Tibial artery (tissue), 4 donors: Measurements from ENCODE around the gene MDFIC.

Source experiments
- DNase-seq, 2 donors: peaks; one replicate each; pipeline ENCODE4 v3.0.0-alpha.2; 2019
- H3K27ac ChIP-seq, 2 donors: fragments of 200-600 bp; sonication (generic) in 1 of 2; 1 replicate in 1 of 2; 2 replicates in 1 of 2; pipeline ENCODE4 v1.5.1; 2018 to 2019; ENCODE audit warnings: mild to moderate bottlenecking in 1 of 2
- H3K27me3 ChIP-seq, 2 donors: fragments of 200-600 bp; sonication (generic) in 1 of 2; one replicate each; pipeline versions ENCODE4 v1.5.1 to v1.6.0; 2016 to 2019
- H3K36me3 ChIP-seq, 3 donors: fragments of 200-600 bp; sonication (generic) in 2 of 3; one replicate each; pipeline ENCODE4 v1.5.1; 2016 to 2019; ENCODE audit warnings: mild to moderate bottlenecking in 2 of 3
- H3K4me1 ChIP-seq, 4 donors: fragments of 200-600 bp; sonication (generic) in 2 of 4; 1 replicate in 3 of 4; 2 replicates in 1 of 4; pipeline ENCODE4 v1.5.1; 2016 to 2019
- H3K4me3 ChIP-seq, 2 donors: fragments of 200-600 bp; sonication (generic) in 1 of 2; 1 replicate in 1 of 2; 2 replicates in 1 of 2; pipeline ENCODE4 v1.5.1; 2018 to 2019; ENCODE audit warnings: mild to moderate bottlenecking in 2 of 2
- H3K9me3 ChIP-seq, 3 donors: fragments of 200-600 bp; sonication (generic) in 1 of 3; one replicate each; pipeline ENCODE4 v1.5.1; 2016 to 2019
- intact Hi-C: fragments of 100-400 bp; cut with DNase I; formaldehyde crosslinking; loops from one replicate; pipeline ENCODE4 v1.15.0; 2023; ENCODE audit warnings: low total_unique reads
- TF ChIP-seq, protein P1 (sequence below), 2 experiments: fragments of 200-600 bp in 1 of 2; fragments of 450-650 bp in 1 of 2; IDR thresholded peaks; one replicate each; pipeline ENCODE4 v1.5.1; 2017 to 2019; ENCODE audit warnings: antibody characterized with exemption in 2 of 2, mild to moderate bottlenecking in 1 of 2, moderate library complexity in 1 of 2

Gene MDFIC

GRCh38 chr7:114939484-114940097 is 17.7 kb downstream of the MDFIC start:
- Histone ChIP-seq H3K4me3 (no peak overlapping the region), H3K36me3 (no peaks in the 10 kb centered on the region), H3K4me1 (peaks cover 0 to 17% (median 6%) of the 10 kb centered on the region in 4 donors), H3K27ac (no peak overlapping the region), H3K9me3 (no peaks in the 10 kb centered on the region), H3K27me3 (no peaks in the 10 kb centered on the region)
- no peak for DNase-seq
- intact Hi-C loops: no loop called here
- TF ChIP-seq, protein P1, sequence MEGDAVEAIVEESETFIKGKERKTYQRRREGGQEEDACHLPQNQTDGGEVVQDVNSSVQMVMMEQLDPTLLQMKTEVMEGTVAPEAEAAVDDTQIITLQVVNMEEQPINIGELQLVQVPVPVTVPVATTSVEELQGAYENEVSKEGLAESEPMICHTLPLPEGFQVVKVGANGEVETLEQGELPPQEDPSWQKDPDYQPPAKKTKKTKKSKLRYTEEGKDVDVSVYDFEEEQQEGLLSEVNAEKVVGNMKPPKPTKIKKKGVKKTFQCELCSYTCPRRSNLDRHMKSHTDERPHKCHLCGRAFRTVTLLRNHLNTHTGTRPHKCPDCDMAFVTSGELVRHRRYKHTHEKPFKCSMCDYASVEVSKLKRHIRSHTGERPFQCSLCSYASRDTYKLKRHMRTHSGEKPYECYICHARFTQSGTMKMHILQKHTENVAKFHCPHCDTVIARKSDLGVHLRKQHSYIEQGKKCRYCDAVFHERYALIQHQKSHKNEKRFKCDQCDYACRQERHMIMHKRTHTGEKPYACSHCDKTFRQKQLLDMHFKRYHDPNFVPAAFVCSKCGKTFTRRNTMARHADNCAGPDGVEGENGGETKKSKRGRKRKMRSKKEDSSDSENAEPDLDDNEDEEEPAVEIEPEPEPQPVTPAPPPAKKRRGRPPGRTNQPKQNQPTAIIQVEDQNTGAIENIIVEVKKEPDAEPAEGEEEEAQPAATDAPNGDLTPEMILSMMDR (IDR thresholded peaks at IDR 0.05): no peak

DNA sequence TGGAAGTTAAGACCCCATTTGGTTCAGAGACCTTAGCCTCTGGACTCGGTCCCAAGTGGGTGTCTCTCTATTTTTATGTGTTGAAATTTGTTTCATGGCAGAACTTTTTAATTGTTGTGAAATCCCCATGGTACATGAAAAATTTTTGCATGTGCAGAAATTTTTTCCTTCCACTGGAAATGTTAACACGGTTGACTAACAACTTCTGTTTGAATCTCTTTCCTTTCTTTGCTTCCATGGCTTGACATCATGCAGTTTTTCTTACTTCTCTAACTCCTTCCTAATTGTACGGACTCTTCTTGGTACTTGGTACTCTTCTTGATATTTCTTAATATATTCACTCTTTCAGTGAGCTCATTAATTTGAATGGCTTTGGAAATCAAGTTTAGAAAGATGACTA is 18.3 kb downstream of the MDFIC start:
- peaks cover 0 to 13% (median 5%) of the 10 kb centered on the region in 4 donors for H3K4me1 ChIP-seq
- no peaks in the 10 kb centered on the region for H3K36me3 ChIP-seq
- no peaks in the 10 kb centered on the region for H3K27me3 ChIP-seq
- H3K27ac ChIP-seq: no peak overlapping the region
- intact Hi-C loops: no loop called here
- no peak for DNase-seq
- H3K9me3 ChIP-seq: no peaks in the 10 kb centered on the region
- TF ChIP-seq, protein P1 (IDR thresholded peaks at IDR 0.05): no peak
- H3K4me3 ChIP-seq: no peak overlapping the region

- Histone ChIP-seq H3K27me3 (no peaks in the 10 kb centered on the region), H3K27ac (no peak overlapping the region), H3K4me1 (peaks cover 0 to 15% (median 5%) of the 10 kb centered on the region in 4 donors), H3K36me3 (no peaks in the 10 kb centered on the region), H3K9me3 (no peaks in the 10 kb centered on the region), H3K4me3 (no peak overlapping the region)
- intact Hi-C loops: no loop called here
- DNase-seq: no peak
- TF ChIP-seq, protein P1 (IDR thresholded peaks at IDR 0.05): no peak
These were observed 19.8 kb downstream of the MDFIC start for GRCh38 chr7:114941692-114942091.

DNA sequence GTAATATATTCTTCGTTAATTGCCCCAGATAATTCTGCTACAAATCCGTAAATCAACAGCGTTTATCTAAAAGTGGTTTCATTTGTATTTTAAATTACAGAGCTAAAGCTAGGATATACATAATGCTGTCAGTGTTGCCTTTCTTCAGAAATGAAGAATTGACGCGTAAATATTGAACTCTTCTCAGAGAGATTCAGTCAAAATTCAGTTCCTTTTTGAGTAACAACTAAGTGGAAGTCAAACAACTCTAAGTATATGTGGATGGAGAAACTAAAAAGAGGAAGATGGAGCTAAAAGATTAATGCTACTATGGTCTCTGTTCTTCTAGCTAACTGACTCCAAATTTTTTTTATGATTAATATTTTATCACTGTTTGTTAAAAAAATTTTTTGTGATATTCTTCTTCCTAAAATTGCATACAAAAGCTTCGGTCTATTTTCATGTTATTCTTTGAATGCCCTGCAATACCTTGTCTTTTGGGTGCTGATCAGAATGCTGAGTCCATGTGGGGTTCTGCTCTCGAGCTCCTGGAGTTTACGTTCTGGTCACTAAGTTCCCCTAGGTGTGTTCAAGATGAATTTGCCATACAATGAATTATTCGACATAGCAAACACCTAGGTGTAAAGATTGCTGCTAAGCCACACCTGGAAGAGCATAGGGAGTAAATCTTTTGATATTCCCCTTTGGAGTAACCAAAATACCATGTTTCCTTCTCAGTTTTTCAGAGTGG is 20.7 kb downstream of the MDFIC start:
- peaks cover 0 to 15% (median 5%) of the 10 kb centered on the region in 4 donors for H3K4me1 ChIP-seq
- no peak for DNase-seq
- H3K36me3 ChIP-seq: no peaks in the 10 kb centered on the region
- no peak overlapping the region for H3K27ac ChIP-seq
- TF ChIP-seq, protein P1 (IDR thresholded peaks at IDR 0.05): no peak
- H3K9me3 ChIP-seq: no peaks in the 10 kb centered on the region
- H3K4me3 ChIP-seq: no peak overlapping the region
- H3K27me3 ChIP-seq: no peaks in the 10 kb centered on the region
- intact Hi-C loops: no loop called here

DNA sequence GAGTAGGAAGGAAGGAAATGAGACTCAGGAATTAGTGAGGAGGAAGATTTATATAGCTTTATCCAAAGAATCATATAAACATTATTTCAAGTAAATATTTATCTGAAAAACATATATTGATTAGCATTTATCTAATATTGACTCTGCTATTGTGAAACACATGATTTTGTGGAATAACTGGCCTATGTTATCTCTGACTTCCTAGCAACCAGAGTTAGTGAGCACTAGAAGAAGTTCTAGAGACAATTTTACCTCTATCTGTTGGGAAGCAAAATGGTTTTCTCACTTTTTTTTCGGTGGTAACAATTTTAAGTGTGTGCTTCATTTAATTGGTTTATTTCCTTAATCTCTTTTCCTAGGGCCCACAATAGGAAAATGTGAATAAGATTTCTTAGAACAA is 21.6 kb downstream of the MDFIC start:
- no peaks in the 10 kb centered on the region for H3K27me3 ChIP-seq
- no peaks in the 10 kb centered on the region for H3K9me3 ChIP-seq
- peaks cover 0 to 15% (median 5%) of the 10 kb centered on the region in 4 donors for H3K4me1 ChIP-seq
- intact Hi-C loops: no loop called here
- no peak overlapping the region for H3K27ac ChIP-seq
- no peak for DNase-seq
- no peak overlapping the region for H3K4me3 ChIP-seq
- no peaks in the 10 kb centered on the region for H3K36me3 ChIP-seq
- TF ChIP-seq, protein P1 (IDR thresholded peaks at IDR 0.05): no peak
